Spinal cord (tissue), 10 donors: Measurements from ENCODE around the gene ZNF688. TPM values are rescaled to one million over a fixed set of nuclear protein-coding genes. Genes with fewer than 3 reads are reported as not detected.
"Not testable (repeated sequence)": the region's sequence is repeated elsewhere in the genome, so short reads cannot be mapped to it uniquely, and the experiment has no call there.

ENCODE experiments used
- DNase-seq, 6 donors: peaks; one replicate each; pipeline versions ENCODE4 v3.0.0 to v3.0.0-alpha.2; 2013 to 2015; ENCODE audit warnings: low spot score in 6 of 6, low read depth in 4 of 6
- H3K27ac ChIP-seq: one replicate; pipeline ENCODE4 v1.5.1; 2013; ENCODE audit warnings: low read depth, low read length, control low read depth
- H3K27me3 ChIP-seq: one replicate; pipeline ENCODE4 v1.6.1; 2013; ENCODE audit warnings: low read length; ENCODE audit not compliant: control insufficient read depth, insufficient read depth
- H3K36me3 ChIP-seq: one replicate; pipeline ENCODE4 v1.6.1; 2013; ENCODE audit warnings: low read length; ENCODE audit not compliant: control insufficient read depth, insufficient read depth
- H3K4me1 ChIP-seq: one replicate; pipeline ENCODE4 v1.6.1; 2013; ENCODE audit warnings: low read length; ENCODE audit not compliant: control insufficient read depth, insufficient read depth
- H3K4me3 ChIP-seq: one replicate; pipeline ENCODE4 v1.5.1; 2013; ENCODE audit warnings: low read depth, low read length, control low read depth
- H3K9me3 ChIP-seq: one replicate; pipeline ENCODE4 v1.6.1; 2013; ENCODE audit warnings: low read length; ENCODE audit not compliant: control insufficient read depth, insufficient read depth
- whole genome bisulfite sequencing: methylation state at CpG from one replicate; pipeline ENCODE4 v1.1.5; 2013; ENCODE audit warnings: missing lambda C conversion rate; ENCODE audit not compliant: insufficient coverage; 5-methylcytosine and 5-hydroxymethylcytosine counted together
- polyA plus RNA-seq, 2 donors: library from polyadenylated mRNA; unstranded; fragments of 120-200 nt; gene quantifications; one replicate each; pipeline ENCODE4 v1.2.1, GENCODE V29; 2013; ENCODE audit not compliant: insufficient read length in 2 of 2
- total RNA-seq, 2 donors: library from RNA; depleted of rRNA in 1 of 2; stranded (reverse); fragments of 120-200 nt in 1 of 2; fragments of >200 nt in 1 of 2; gene quantifications; one replicate each; pipeline versions ENCODE4 v1.2.3 to v1.2.4, GENCODE V29; 2013 to 2014
- donor health status: healthy.

ZNF688 gene
- total and polyA plus RNA-seq, 4 donors = 4.5 to 23.0 (median 20.9) TPM

GRCh38 chr16:30605158-30605557 lies 33.6 kb upstream of the ZNF688 start:
- no peak overlapping the region for H3K27ac ChIP-seq
- WGBS = 94% methylated on average over 12 of the region's 15 CpGs
- H3K36me3 ChIP-seq = peaks cover 50% of the 10 kb centered on the region
- no peaks in the 10 kb centered on the region for H3K9me3 ChIP-seq
- DNase-seq = no peak
- H3K27me3 ChIP-seq = no peaks in the 10 kb centered on the region
- no peak overlapping the region for H3K4me3 ChIP-seq
- H3K4me1 ChIP-seq = peaks cover 11% of the 10 kb centered on the region

DNA sequence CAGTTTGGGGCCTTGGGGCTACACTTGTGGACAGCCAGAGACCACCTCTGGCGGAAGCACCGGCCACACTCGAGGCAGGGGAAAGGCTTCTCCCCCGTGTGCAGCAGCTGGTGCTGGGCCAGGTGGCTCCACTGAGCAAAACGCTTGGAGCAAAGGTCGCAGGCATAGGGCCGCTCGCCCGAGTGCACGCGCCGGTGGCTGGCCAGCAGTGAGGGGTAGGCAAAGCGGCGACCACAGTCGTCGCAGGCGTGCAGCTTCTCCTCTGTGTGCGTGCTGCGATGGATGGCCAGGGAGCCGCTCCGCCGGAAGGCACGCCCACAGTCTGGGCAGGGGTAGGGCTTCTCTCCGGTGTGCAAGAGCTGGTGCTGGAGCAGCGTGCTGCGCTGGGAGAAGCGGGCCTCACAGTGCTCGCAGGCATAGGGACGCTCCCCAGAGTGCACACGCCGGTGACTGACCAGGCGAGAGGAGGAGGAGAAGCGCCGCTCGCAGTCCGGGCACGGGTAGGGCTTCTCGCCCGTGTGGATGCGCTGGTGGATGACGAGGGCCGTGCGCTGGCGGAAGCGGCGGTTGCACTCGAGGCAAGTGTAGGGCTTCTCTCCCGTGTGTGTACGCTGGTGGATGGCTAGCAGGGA lies 32.9 kb upstream of the ZNF688 start:
- 92% methylated on average over 49 of the region's 49 CpGs for WGBS
- no peak overlapping the region for H3K27ac ChIP-seq
- no peaks in the 10 kb centered on the region for H3K9me3 ChIP-seq
- peaks cover 11% of the 10 kb centered on the region for H3K4me1 ChIP-seq
- H3K36me3 ChIP-seq = peaks cover 50% of the 10 kb centered on the region
- no peak for DNase-seq
- no peak overlapping the region for H3K4me3 ChIP-seq
- H3K27me3 ChIP-seq = no peaks in the 10 kb centered on the region

DNA sequence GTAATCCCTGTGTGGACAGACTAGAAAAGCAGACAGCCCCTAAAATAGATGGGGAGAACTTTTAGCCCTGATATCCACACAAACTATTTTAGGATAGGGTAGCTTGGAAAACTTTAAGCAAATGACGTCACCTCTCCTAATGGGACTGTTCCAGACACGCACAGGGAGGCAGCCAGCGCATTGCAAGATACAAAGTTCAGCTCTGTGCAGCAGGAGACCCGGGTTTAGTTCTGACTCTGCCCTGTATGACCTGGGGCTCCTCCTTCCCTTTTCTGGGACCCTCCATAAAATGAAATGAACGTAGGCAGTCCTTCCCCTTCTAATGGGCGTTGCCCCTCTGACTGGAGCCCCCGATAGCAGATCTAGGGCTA lies 32.4 kb upstream of the ZNF688 start:
- Histone ChIP-seq H3K4me1 (peaks cover 9% of the 10 kb centered on the region), H3K27ac (no peak overlapping the region), H3K4me3 (no peak overlapping the region), H3K9me3 (no peaks in the 10 kb centered on the region), H3K36me3 (peaks cover 50% of the 10 kb centered on the region), H3K27me3 (no peaks in the 10 kb centered on the region)
- DNase-seq = no peak
- whole genome bisulfite sequencing = 93% methylated on average over 7 of the region's 7 CpGs

DNA sequence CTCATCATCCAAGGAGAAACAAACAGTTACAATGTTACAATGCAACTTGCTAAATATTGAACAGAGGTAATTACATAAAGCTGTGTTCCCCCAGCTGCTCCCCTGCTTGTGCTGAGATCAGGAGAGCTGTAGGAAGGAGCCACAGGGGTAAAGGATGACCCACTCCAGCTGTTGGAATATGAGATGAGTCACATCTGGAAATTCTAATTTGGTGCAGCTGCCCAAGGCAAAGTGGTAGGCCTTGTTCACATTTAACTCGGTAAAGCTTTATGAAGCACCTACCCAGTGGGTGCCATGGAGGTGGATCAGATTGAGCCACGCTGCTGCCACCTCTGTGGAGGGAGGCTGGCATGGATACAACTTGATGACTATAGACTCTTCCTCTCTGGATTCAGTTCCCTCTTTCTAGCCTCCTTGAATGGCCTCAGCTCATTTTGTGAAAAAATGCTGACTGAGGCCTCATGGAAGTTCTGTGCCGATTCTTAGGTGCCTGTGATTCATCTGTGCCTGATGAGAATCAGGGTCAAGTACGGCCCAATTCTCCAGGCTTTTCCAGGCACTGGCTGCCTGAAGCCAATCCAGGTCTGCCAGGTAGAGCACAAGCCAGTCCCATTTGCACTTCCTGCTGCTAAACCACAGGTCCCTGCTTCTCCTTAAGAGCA lies 31.2 kb upstream of the ZNF688 start:
- 75% methylated on average over 3 of the region's 4 CpGs for WGBS
- Histone ChIP-seq H3K27ac (no peak overlapping the region), H3K9me3 (no peaks in the 10 kb centered on the region), H3K4me3 (no peak overlapping the region), H3K4me1 (peaks cover 6% of the 10 kb centered on the region), H3K27me3 (no peaks in the 10 kb centered on the region), H3K36me3 (peaks cover 44% of the 10 kb centered on the region)
- no peak for DNase-seq

DNA sequence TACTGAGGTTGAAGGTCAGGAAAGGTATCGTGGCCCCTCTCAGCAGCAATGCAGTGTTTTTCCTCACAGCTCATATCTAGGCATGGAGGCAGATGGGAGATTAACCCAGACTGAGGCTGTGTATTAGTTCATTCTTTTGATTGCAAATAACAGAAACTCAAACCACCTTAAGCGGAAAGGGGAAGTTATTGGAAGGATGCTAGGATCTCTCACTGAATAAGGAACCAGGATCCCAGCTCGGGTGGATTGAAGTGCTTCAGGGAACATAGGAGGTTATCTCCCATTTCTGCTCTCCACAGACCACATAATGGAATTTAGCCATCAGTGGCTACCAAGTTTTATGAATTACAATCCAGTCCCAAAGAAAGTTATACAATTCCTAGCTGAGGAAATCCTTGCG lies 30.5 kb upstream of the ZNF688 start:
- Histone ChIP-seq H3K27ac (no peak overlapping the region), H3K9me3 (no peaks in the 10 kb centered on the region), H3K36me3 (peaks cover 36% of the 10 kb centered on the region), H3K27me3 (no peaks in the 10 kb centered on the region), H3K4me3 (no peak overlapping the region), H3K4me1 (peaks cover 6% of the 10 kb centered on the region)
- WGBS = 100% methylated on average over 1 of the region's 4 CpGs
- no peak for DNase-seq

DNA sequence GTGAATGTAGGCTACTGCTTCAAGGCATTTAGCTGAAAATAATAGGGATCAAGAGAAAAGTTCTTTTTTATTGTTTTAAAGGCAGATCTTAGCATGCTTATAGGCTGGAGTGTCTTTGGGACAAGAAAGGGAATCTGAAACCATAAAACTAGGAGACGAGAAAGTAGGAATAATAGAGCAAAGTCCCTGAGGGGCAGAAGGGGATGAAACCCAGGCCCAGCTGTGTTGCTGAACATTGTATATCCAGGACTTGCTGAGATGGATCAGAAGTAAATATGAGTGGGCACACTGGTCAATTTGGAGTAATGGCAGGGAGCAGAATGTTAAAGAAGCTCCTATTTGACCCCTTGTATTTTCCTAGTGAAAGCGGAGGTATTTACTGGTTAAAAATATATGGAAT lies 29.4 kb upstream of the ZNF688 start:
- Histone ChIP-seq H3K9me3 (no peaks in the 10 kb centered on the region), H3K27ac (no peak overlapping the region), H3K36me3 (peaks cover 29% of the 10 kb centered on the region), H3K4me1 (peaks cover 6% of the 10 kb centered on the region), H3K4me3 (no peak overlapping the region), H3K27me3 (no peaks in the 10 kb centered on the region)
- WGBS = 95% methylated on average over 1 of the region's 2 CpGs
- DNase-seq = no peak

DNA sequence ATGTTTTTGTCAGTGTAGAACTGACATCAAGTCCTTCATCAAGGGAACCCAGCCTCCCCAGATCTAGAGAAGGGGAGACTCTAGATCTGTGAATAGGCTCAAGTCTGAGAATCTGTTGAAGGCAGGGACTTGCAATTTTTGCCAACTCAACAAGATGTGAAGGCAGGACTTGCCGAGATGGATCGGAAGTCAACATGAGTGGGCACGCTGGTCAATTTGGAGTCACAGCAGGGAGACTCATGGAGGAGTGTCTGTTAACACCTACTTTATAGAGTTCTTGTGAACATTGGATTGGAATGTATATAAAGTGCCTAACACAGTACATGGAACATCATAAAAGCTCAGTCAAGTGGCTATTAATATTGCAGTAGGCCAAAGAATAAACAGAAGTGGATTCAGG lies 28.7 kb upstream of the ZNF688 start:
- Histone ChIP-seq H3K27me3 (no peaks in the 10 kb centered on the region), H3K4me1 (peaks cover 4% of the 10 kb centered on the region), H3K9me3 (no peaks in the 10 kb centered on the region), H3K27ac (no peak overlapping the region), H3K4me3 (no peak overlapping the region), H3K36me3 (peaks cover 24% of the 10 kb centered on the region)
- 100% methylated on average over 3 of the region's 3 CpGs for WGBS
- DNase-seq = no peak

DNA sequence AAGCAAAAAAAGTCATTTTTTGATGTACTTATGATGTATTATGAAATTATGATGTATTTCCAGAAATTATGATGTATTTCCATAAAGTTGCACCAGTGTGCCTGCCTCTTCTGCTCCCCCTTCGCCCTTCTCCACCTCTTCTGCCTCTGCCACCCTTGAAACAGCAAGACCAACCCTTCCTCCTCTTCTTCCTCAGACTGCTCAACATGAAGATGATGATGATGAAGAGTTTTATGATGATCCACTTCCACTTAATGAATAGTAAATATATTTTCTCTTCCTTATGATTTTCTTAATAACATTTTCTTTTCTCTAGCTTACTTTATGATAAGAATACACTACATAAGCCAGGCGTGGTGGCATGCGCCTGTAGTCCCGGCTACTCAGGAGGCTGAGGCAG lies 21.4 kb upstream of the ZNF688 start:
- Histone ChIP-seq H3K27me3 (no peaks in the 10 kb centered on the region), H3K4me1 (no peaks in the 10 kb centered on the region), H3K9me3 (no peaks in the 10 kb centered on the region), H3K27ac (no peak overlapping the region), H3K36me3 (peaks cover 9% of the 10 kb centered on the region), H3K4me3 (no peak overlapping the region)
- WGBS = no CpG with 5 or more reads among the region's 4 CpGs
- DNase-seq = no peak

- WGBS = 100% methylated on average over 2 of the region's 9 CpGs
- not testable (repeated sequence) for H3K9me3 ChIP-seq, H3K4me1 ChIP-seq, DNase-seq, H3K4me3 ChIP-seq, H3K27me3 ChIP-seq, H3K27ac ChIP-seq
- peaks cover 12% of the 10 kb centered on the region for H3K36me3 ChIP-seq
Observed at GRCh38 chr16:30590869-30591268, 19.4 kb upstream of the ZNF688 start.

- H3K27me3 ChIP-seq, H3K9me3 ChIP-seq, DNase-seq, H3K4me3 ChIP-seq, H3K27ac ChIP-seq: not testable (repeated sequence)
- H3K4me1 ChIP-seq = peaks cover 16% of the 10 kb centered on the region
- WGBS = no CpG with 5 or more reads among the region's 2 CpGs
- peaks cover 12% of the 10 kb centered on the region for H3K36me3 ChIP-seq
Observed at GRCh38 chr16:30589582-30589981, 18.1 kb upstream of the ZNF688 start.
